Smooth muscle cell (in vitro differentiated cells): ENCODE data around the gene YES1. TPM values are rescaled to one million over a fixed set of nuclear protein-coding genes. Genes with fewer than 3 reads are reported as not detected.

Source experiments
- DNase-seq: peaks from one replicate; lab custom pipeline; 2025; ENCODE audit not compliant: unreplicated experiment; lab: John Stamatoyannopoulos, UW
- H2AFZ ChIP-seq: fragments of 200-600 bp; sonication (generic); 2 replicates; pipeline ENCODE4 v1.6.0; 2016; ENCODE audit warnings: antibody characterized with exemption, low read depth, mild to moderate bottlenecking
- H3F3A ChIP-seq: fragments of 200-600 bp; sonication (generic); 2 replicates; pipeline ENCODE4 v1.6.0; 2017; ENCODE audit warnings: antibody characterized with exemption, low read depth
- H3K27ac ChIP-seq: fragments of 200-600 bp; sonication (generic); 2 replicates; pipeline ENCODE4 v1.5.1; 2016; ENCODE audit warnings: low read depth, mild to moderate bottlenecking
- H3K27me3 ChIP-seq: fragments of 200-600 bp; sonication (generic); 2 replicates; pipeline ENCODE4 v1.6.1; 2016; ENCODE audit warnings: low read depth, mild to moderate bottlenecking
- H3K36me3 ChIP-seq: fragments of 200-600 bp; sonication (generic); 2 replicates; pipeline ENCODE4 v1.5.1; 2016; ENCODE audit warnings: low read depth
- H3K4me1 ChIP-seq: fragments of 200-600 bp; sonication (generic); 2 replicates; pipeline ENCODE4 v1.5.1; 2016; ENCODE audit warnings: low read depth
- H3K4me2 ChIP-seq: fragments of 200-600 bp; sonication (generic); 2 replicates; pipeline ENCODE4 v1.6.0; 2016; ENCODE audit warnings: mild to moderate bottlenecking
- H3K4me3 ChIP-seq: fragments of 200-600 bp; sonication (generic); 2 replicates; pipeline ENCODE4 v1.5.1; 2016; ENCODE audit warnings: mild to moderate bottlenecking
- H3K79me2 ChIP-seq: fragments of 200-600 bp; sonication (generic); 2 replicates; pipeline ENCODE4 v1.6.0; 2016; ENCODE audit warnings: low read depth, mild to moderate bottlenecking
- H3K9ac ChIP-seq: fragments of 200-600 bp; sonication (generic); 2 replicates; pipeline ENCODE4 v1.6.0; 2016; ENCODE audit warnings: low read depth
- H3K9me3 ChIP-seq: fragments of 200-600 bp; sonication (generic); replicated peaks from 2 replicates; pipeline ENCODE4 v1.5.1; 2016; ENCODE audit warnings: low read depth
- H4K20me1 ChIP-seq: fragments of 200-600 bp; sonication (generic); 2 replicates; pipeline ENCODE4 v1.6.0; 2016; ENCODE audit warnings: low read depth
- WGBS: methylation state at CpG from one replicate; pipeline ENCODE4 v1.1.7; 2016; ENCODE audit warnings: low lambda C conversion rate; 5-methylcytosine and 5-hydroxymethylcytosine counted together
- polyA plus RNA-seq: library from polyadenylated mRNA; unstranded; fragments of >200 nt; fragmentation: Nextera tagmentation; extraction: Ambion mirVana; gene quantifications from 2 replicates; pipeline ENCODE4 v1.2.1, GENCODE V29; 2016
- total RNA-seq: library from RNA; depleted of rRNA; stranded (reverse); fragments of >200 nt; gene quantifications from 2 replicates; pipeline ENCODE4 v1.2.3, GENCODE V29; 2014
- TF ChIP-seq, protein P1 (sequence below): fragments of 200-600 bp; sonication (generic); IDR thresholded peaks from 2 replicates; pipeline ENCODE4 v1.5.1; 2017; ENCODE audit warnings: borderline replicate concordance, mild to moderate bottlenecking, antibody characterized with exemption; ENCODE audit not compliant: insufficient read depth, poor library complexity, severe bottlenecking

The YES1 gene
- total and polyA plus RNA-seq, 2 experiments from 2014 or later: 22.6 to 179 TPM

- 97% methylated on average over 9 of the region's 9 CpGs for WGBS
- Histone ChIP-seq H3K36me3 (no peaks in the 10 kb centered on the region), H3K4me1 (no peaks in the 10 kb centered on the region), H2AFZ (no peak overlapping the region), H3K9me3 (no peaks in the 10 kb centered on the region), H3F3A (no peaks in the 10 kb centered on the region), H3K9ac (no peak overlapping the region), H3K27ac (no peak overlapping the region), H3K4me3 (no peak overlapping the region), H3K79me2 (no peaks in the 10 kb centered on the region), H3K27me3 (no peaks in the 10 kb centered on the region), H4K20me1 (no peaks in the 10 kb centered on the region), H3K4me2 (no peak overlapping the region)
- DNase-seq: no peak
- TF ChIP-seq, protein P1, sequence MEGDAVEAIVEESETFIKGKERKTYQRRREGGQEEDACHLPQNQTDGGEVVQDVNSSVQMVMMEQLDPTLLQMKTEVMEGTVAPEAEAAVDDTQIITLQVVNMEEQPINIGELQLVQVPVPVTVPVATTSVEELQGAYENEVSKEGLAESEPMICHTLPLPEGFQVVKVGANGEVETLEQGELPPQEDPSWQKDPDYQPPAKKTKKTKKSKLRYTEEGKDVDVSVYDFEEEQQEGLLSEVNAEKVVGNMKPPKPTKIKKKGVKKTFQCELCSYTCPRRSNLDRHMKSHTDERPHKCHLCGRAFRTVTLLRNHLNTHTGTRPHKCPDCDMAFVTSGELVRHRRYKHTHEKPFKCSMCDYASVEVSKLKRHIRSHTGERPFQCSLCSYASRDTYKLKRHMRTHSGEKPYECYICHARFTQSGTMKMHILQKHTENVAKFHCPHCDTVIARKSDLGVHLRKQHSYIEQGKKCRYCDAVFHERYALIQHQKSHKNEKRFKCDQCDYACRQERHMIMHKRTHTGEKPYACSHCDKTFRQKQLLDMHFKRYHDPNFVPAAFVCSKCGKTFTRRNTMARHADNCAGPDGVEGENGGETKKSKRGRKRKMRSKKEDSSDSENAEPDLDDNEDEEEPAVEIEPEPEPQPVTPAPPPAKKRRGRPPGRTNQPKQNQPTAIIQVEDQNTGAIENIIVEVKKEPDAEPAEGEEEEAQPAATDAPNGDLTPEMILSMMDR: no peak
Measured at GRCh38 chr18:725646-726045, 86.4 kb downstream of the YES1 start.

DNA sequence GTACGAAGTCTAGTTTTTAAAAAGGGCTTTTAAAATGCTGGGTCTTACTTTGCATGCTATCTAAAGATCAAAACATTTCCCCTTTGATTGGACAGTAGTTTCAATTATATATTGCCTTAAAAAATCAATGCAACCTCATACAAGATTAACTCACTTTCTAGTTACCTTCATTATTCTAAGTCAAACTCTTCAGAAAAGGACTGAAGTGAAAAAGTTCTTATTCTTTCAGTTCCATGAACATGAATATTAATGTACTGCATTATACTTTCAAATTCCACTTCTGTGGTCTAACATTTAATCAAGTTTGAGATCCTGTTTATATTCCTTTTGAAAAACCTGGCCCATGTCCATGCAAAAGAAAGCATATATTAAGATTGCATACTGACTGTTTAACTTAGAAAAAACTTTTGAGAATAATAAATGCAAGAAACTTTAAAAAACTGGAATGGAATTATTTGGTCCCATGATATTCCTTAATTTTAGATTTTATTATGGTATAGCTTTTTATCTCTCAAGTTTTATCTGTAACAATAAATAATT is 88.4 kb downstream of the YES1 start:
- WGBS: 92% methylated on average over 1 of the region's 1 CpG

DNA sequence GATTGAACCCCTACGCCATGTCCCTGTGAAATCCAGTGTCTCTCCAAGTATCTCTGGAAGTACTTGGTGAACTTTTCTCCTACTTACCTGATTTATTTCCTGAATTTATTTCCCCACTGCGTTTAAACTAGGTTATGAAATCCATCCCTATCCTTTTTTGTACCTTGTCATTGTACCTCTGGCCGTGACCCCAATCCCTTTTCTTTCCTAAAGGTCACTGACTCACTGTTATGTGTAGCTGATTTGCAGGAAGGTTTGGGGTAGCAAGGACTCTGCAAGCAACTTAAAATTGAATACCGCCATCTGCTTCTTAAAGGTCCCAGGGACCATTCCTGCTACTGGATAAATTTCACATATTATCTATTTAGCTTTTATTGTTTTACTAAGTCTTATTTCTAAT is 95.0 kb downstream of the YES1 start:
- Histone ChIP-seq H3K27ac (no peak overlapping the region), H3F3A (peaks cover 10% of the 10 kb centered on the region), H3K27me3 (no peaks in the 10 kb centered on the region), H3K36me3 (no peaks in the 10 kb centered on the region), H3K9ac (no peak overlapping the region), H3K9me3 (no peaks in the 10 kb centered on the region), H2AFZ (no peak overlapping the region), H4K20me1 (no peaks in the 10 kb centered on the region), H3K4me2 (no peak overlapping the region), H3K4me1 (no peaks in the 10 kb centered on the region), H3K79me2 (no peaks in the 10 kb centered on the region), H3K4me3 (no peak overlapping the region)
- TF ChIP-seq, protein P1: no peak
- 95% methylated on average over 4 of the region's 4 CpGs for WGBS
- no peak for DNase-seq

More for the DNA sequence above, 88.4 kb downstream of the YES1 start:
- TF ChIP-seq, protein P1: no peak
- Histone ChIP-seq H3K27ac (no peak overlapping the region), H3F3A (no peaks in the 10 kb centered on the region), H3K27me3 (no peaks in the 10 kb centered on the region), H3K36me3 (no peaks in the 10 kb centered on the region), H3K9ac (no peak overlapping the region), H3K4me2 (no peak overlapping the region), H3K4me3 (no peak overlapping the region), H4K20me1 (no peaks in the 10 kb centered on the region), H3K9me3 (no peaks in the 10 kb centered on the region), H3K4me1 (no peaks in the 10 kb centered on the region), H3K79me2 (no peaks in the 10 kb centered on the region), H2AFZ (no peak overlapping the region)
- no peak for DNase-seq

- TF ChIP-seq, protein P1: no peak
- 86% methylated on average over 1 of the region's 1 CpG for WGBS
- no peak for DNase-seq
- H3K79me2 ChIP-seq: peaks cover 8% of the 10 kb centered on the region
- H3K9ac ChIP-seq: no peak overlapping the region
- peaks cover 10% of the 10 kb centered on the region for H3F3A ChIP-seq
- no peak overlapping the region for H3K4me3 ChIP-seq
- H3K4me2 ChIP-seq: no peak overlapping the region
- no peaks in the 10 kb centered on the region for H3K36me3 ChIP-seq
- peaks cover 4% of the 10 kb centered on the region for H3K4me1 ChIP-seq
- H3K27me3 ChIP-seq: no peaks in the 10 kb centered on the region
- H2AFZ ChIP-seq: no peak overlapping the region
- no peak overlapping the region for H3K27ac ChIP-seq
- H4K20me1 ChIP-seq: no peaks in the 10 kb centered on the region
- no peaks in the 10 kb centered on the region for H3K9me3 ChIP-seq
Measured at GRCh38 chr18:715626-716025, 96.4 kb downstream of the YES1 start.
